ENCODE data around the gene RNASET2. TPM values are rescaled to one million over a fixed set of nuclear protein-coding genes. Genes with fewer than 3 reads are reported as not detected.

RNASET2 gene
- total and polyA plus RNA-seq, 8 donors: 38.1 to 68.5 (median 47.0) TPM

DNA sequence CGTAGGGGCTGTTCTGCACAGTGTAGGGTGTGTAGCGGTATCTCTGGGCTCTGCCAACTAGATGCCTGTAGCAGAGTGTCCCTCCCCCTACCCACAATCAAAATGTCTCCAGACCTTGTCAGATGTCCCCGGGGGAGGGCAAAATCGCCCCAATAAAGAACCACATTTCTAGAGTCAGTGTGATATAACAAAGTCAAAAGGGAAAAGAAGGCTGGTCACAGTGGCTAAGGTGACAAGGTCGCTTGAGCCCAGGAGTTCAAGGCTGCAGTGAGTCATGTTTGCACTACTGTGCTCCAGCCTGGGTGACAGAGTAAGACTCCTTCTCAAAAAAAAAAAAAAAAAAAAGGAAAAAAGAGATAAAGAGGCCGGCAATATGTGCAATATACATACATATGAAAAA lies 31.1 kb upstream of the RNASET2 start:
- Histone ChIP-seq H3K4me1 (no peaks in the 10 kb centered on the region), H3K36me3 (no peaks in the 10 kb centered on the region), H3K27me3 (no peaks in the 10 kb centered on the region), H3K27ac (no peak overlapping the region), H3K9me3 (no peaks in the 10 kb centered on the region), H3K4me3 (no peak overlapping the region)
- intact Hi-C loops (cut with DNase I): no loop called here
- TF ChIP-seq, protein P1, sequence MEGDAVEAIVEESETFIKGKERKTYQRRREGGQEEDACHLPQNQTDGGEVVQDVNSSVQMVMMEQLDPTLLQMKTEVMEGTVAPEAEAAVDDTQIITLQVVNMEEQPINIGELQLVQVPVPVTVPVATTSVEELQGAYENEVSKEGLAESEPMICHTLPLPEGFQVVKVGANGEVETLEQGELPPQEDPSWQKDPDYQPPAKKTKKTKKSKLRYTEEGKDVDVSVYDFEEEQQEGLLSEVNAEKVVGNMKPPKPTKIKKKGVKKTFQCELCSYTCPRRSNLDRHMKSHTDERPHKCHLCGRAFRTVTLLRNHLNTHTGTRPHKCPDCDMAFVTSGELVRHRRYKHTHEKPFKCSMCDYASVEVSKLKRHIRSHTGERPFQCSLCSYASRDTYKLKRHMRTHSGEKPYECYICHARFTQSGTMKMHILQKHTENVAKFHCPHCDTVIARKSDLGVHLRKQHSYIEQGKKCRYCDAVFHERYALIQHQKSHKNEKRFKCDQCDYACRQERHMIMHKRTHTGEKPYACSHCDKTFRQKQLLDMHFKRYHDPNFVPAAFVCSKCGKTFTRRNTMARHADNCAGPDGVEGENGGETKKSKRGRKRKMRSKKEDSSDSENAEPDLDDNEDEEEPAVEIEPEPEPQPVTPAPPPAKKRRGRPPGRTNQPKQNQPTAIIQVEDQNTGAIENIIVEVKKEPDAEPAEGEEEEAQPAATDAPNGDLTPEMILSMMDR (IDR thresholded peaks at IDR 0.05): no peak
- ATAC-seq (no peak), DNase-seq (no peak)

- H3K4me1 ChIP-seq: no peaks in the 10 kb centered on the region
- no peaks in the 10 kb centered on the region for H3K27me3 ChIP-seq
- ATAC-seq: no peak
- intact Hi-C loops (cut with DNase I): no loop called here
- H3K4me3 ChIP-seq: no peak overlapping the region
- TF ChIP-seq, protein P1 (IDR thresholded peaks at IDR 0.05): no peak
- no peaks in the 10 kb centered on the region for H3K9me3 ChIP-seq
- no peaks in the 10 kb centered on the region for H3K36me3 ChIP-seq
- no peak for DNase-seq
- no peak overlapping the region for H3K27ac ChIP-seq
These were observed 24.4 kb upstream of the RNASET2 start for GRCh38 chr6:166980738-166981137.

GRCh38 chr6:166977621-166978525 lies 21.5 kb upstream of the RNASET2 start:
- no peak for ATAC-seq
- DNase-seq: no peak
- H3K27ac ChIP-seq: no peak overlapping the region
- H3K9me3 ChIP-seq: no peaks in the 10 kb centered on the region
- TF ChIP-seq, protein P1 (IDR thresholded peaks at IDR 0.05): no peak
- no peak overlapping the region for H3K4me3 ChIP-seq
- no peaks in the 10 kb centered on the region for H3K27me3 ChIP-seq
- H3K4me1 ChIP-seq: no peaks in the 10 kb centered on the region
- intact Hi-C loops (cut with DNase I): no loop called here
- no peaks in the 10 kb centered on the region for H3K36me3 ChIP-seq

DNA sequence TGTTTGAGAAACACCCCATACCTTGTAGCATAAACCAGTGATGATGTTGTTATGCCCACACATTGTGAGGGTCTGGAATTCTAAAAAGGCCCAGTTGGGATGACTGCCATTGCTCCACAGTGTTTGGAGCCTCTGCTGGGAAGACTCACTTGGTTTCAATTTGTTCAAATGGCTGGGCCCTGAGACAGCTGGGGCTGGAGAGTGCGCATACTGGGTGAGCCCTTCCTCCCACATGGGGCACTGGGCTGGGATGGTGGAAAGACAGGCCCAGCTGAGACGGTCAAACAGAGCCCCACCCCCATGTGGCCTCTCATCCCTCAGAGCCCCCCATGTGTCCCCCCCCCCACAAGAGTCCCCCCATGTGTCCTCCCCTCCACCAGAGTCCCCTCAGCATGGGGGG lies 20.3 kb upstream of the RNASET2 start:
- intact Hi-C loops (cut with DNase I): no loop called here
- no peak for ATAC-seq
- Histone ChIP-seq H3K27ac (no peak overlapping the region), H3K27me3 (no peaks in the 10 kb centered on the region), H3K9me3 (no peaks in the 10 kb centered on the region), H3K4me1 (no peaks in the 10 kb centered on the region), H3K4me3 (no peak overlapping the region), H3K36me3 (no peaks in the 10 kb centered on the region)
- TF ChIP-seq, protein P1 (IDR thresholded peaks at IDR 0.05): no peak
- DNase-seq: no peak

GRCh38 chr6:166972101-166972500 lies 15.8 kb upstream of the RNASET2 start:
- ATAC-seq (no peak), DNase-seq (no peak)
- Histone ChIP-seq H3K27me3 (no peaks in the 10 kb centered on the region), H3K36me3 (no peaks in the 10 kb centered on the region), H3K4me3 (no peak overlapping the region), H3K9me3 (no peaks in the 10 kb centered on the region), H3K4me1 (peaks cover 0 to 8% of the 10 kb centered on the region in 2 donors), H3K27ac (no peak overlapping the region)
- TF ChIP-seq, protein P1 (IDR thresholded peaks at IDR 0.05): no peak
- intact Hi-C loops (cut with DNase I): no loop called here
